ENCODE results near the gene NFE2L2.
"Not testable (repeated sequence)": the region's sequence is repeated elsewhere in the genome, so short reads cannot be mapped to it uniquely, and the experiment has no call there.

DNA sequence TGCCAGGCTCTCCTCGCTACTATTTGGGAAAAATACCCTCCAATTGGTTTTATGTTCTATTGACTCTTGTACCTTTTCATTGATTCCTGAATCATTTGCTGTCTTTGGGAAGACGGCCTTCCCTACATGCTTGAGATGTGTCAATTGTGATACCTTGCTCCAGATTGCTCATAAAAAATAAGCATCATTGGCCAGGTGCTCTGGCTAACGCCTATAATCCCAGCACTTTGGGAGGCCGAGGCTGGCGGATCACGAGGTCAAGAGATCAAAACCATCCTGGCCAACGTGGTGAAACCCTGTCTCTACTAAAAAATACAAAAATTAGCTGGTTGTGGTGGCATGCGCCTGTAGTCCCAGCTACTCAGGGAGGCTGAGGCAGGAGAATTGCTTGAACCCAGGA, 2.4 kb upstream of the NFE2L2 start:
- TF ChIP-seq CTBP1 (IDR thresholded peaks at IDR 0.05; ENCODE audit: borderline replicate concordance); PKNOX1 (IDR thresholded peaks at IDR 0.05); ELF4 (IDR thresholded peaks at IDR 0.05); NFRKB (IDR thresholded peaks at IDR 0.05); L3MBTL2 (conservative IDR thresholded peaks at IDR 0.05); SP1 (IDR thresholded peaks at IDR 0.05); TARDBP (IDR thresholded peaks at IDR 0.05): not testable (repeated sequence)

Data from HEK293T (cell line).